GM19395 (cell line): ENCODE measurements around the gene CORO1C.

Experiments
- ATAC-seq: cut with Tn5 transposase; IDR thresholded peaks from one replicate; pipeline ENCODE4 v1.9.1; 2021; ENCODE audit warnings: mild to moderate bottlenecking, moderate library complexity; ENCODE audit not compliant: unreplicated experiment

Gene CORO1C

GRCh38 chr12:108605690-108606406 lies 125.5 kb downstream of the CORO1C start:
- no peak for ATAC-seq

GRCh38 chr12:108605000-108605689 lies 126.2 kb downstream of the CORO1C start:
- ATAC-seq, result no peak

GRCh38 chr12:108604208-108604941 lies 126.9 kb downstream of the CORO1C start:
- ATAC-seq, result no peak

- ATAC-seq, result no peak
These were observed 127.6 kb downstream of the CORO1C start for GRCh38 chr12:108603743-108604142.

GRCh38 chr12:108602976-108603704 lies 128.2 kb downstream of the CORO1C start:
- no peak for ATAC-seq

- ATAC-seq, result no peak
These were observed 129.1 kb downstream of the CORO1C start for GRCh38 chr12:108602209-108602705.

GRCh38 chr12:108600702-108601007 lies 130.7 kb downstream of the CORO1C start:
- ATAC-seq, result no peak

- no peak for ATAC-seq
These were observed 131.2 kb downstream of the CORO1C start for GRCh38 chr12:108599948-108600701.

GRCh38 chr12:108599541-108599940 lies 131.8 kb downstream of the CORO1C start:
- no peak for ATAC-seq

- ATAC-seq, result no peak
These were observed 132.6 kb downstream of the CORO1C start for GRCh38 chr12:108598553-108599250.

- ATAC-seq, result no peak
These were observed 133.5 kb downstream of the CORO1C start, which contains the start of gene TMEM119 for GRCh38 chr12:108597559-108598471. Gene TMEM119, minus strand, starts transcription at chr12:108598084. Its CDS starts 5,701 bp downstream, at chr12:108592383.

GRCh38 chr12:108596854-108597558 lies 134.3 kb downstream of the CORO1C start:
- no peak for ATAC-seq

- no peak for ATAC-seq
These were observed 135.3 kb downstream of the CORO1C start for GRCh38 chr12:108595711-108596647.
